Erythroblast (primary cell): ENCODE measurements around the gene TTC8.

Source experiments
- DNase-seq, 2 experiments: peaks; one replicate each; lab custom pipeline; 2025; lab: John Stamatoyannopoulos, UW
- GATA1 ChIP-seq: IDR thresholded peaks from 2 replicates; pipeline ENCODE4 v1.6.1; 2011; ENCODE audit warnings: low read depth, mild to moderate bottlenecking, control low read depth, low read length, moderate library complexity
- POLR2A ChIP-seq: IDR thresholded peaks from 2 replicates; pipeline ENCODE4 v1.6.1; 2011; ENCODE audit warnings: mild to moderate bottlenecking, low read length

The TTC8 gene

GRCh38 chr14:88864198-88864597 lies 39.7 kb downstream of the TTC8 start:
- TF ChIP-seq POLR2A (no peak), GATA1 (no peak)
- no peak for DNase-seq

GRCh38 chr14:88866305-88866704 lies 41.9 kb downstream of the TTC8 start:
- DNase-seq: no peak
- TF ChIP-seq GATA1: no peak
- TF ChIP-seq POLR2A: no peak

GRCh38 chr14:88868558-88869159 lies 44.2 kb downstream of the TTC8 start:
- DNase-seq: peak; percentile 17 to 31
- no peak for TF ChIP-seq POLR2A
- no peak for TF ChIP-seq GATA1

- DNase-seq: no peak
- TF ChIP-seq GATA1 (no peak), POLR2A (no peak)
These were observed 46.3 kb downstream of the TTC8 start for GRCh38 chr14:88870777-88871176.

- TF ChIP-seq POLR2A (no peak), GATA1 (no peak)
These were observed 47.0 kb downstream of the TTC8 start for GRCh38 chr14:88871429-88871828.

GRCh38 chr14:88872976-88873375 lies 48.5 kb downstream of the TTC8 start:
- TF ChIP-seq GATA1 (no peak), POLR2A (no peak)
- DNase-seq: no peak

More at GRCh38 chr14:88871429-88871828, 47.0 kb downstream of the TTC8 start:
- DNase-seq: no peak

- DNase-seq: no peak
- TF ChIP-seq POLR2A (no peak), GATA1 (no peak)
These were observed 52.7 kb downstream of the TTC8 start for GRCh38 chr14:88877192-88877591.

GRCh38 chr14:88879022-88879421 lies 54.6 kb downstream of the TTC8 start:
- TF ChIP-seq POLR2A: no peak
- no peak for TF ChIP-seq GATA1
- peak in 1 of 2 experiments; percentile 13 for DNase-seq

GRCh38 chr14:88882236-88882635 lies 57.8 kb downstream of the TTC8 start:
- TF ChIP-seq GATA1 (no peak), POLR2A (no peak)
- DNase-seq: no peak

- no peak for TF ChIP-seq GATA1
- no peak for DNase-seq
These were observed 70.7 kb downstream of the TTC8 start for GRCh38 chr14:88895116-88895515.

GRCh38 chr14:88901189-88901588 lies 76.7 kb downstream of the TTC8 start:
- DNase-seq: no peak
- TF ChIP-seq GATA1 (no peak), POLR2A (no peak)

GRCh38 chr14:88901991-88902390 lies 77.5 kb downstream of the TTC8 start:
- DNase-seq: no peak
- no peak for TF ChIP-seq GATA1
- no peak for TF ChIP-seq POLR2A

- DNase-seq: no peak
- no peak for TF ChIP-seq POLR2A
- TF ChIP-seq GATA1: no peak
These were observed 78.4 kb downstream of the TTC8 start for GRCh38 chr14:88902850-88903249.

GRCh38 chr14:88904206-88904647 lies 79.8 kb downstream of the TTC8 start:
- no peak for DNase-seq

GRCh38 chr14:88904864-88905263 lies 80.4 kb downstream of the TTC8 start:
- TF ChIP-seq GATA1: no peak
- no peak for TF ChIP-seq POLR2A
- no peak for DNase-seq

More at GRCh38 chr14:88904206-88904647, 79.8 kb downstream of the TTC8 start:
- TF ChIP-seq GATA1: no peak
- TF ChIP-seq POLR2A: no peak

GRCh38 chr14:88908216-88908615 lies 83.8 kb downstream of the TTC8 start:
- DNase-seq: no peak
- TF ChIP-seq GATA1 (no peak), POLR2A (no peak)
